Measurements from ENCODE around the gene LYPLAL1.

GRCh38 chr1:219210067-219210466 lies 36.4 kb downstream of the LYPLAL1 start:
- no peak for TF ChIP-seq CTCF (IDR thresholded peaks at IDR 0.05 in 8 of 11, conservative IDR thresholded peaks at IDR 0.05 in 3 of 11)
- no peak for TF ChIP-seq POLR2A (IDR thresholded peaks at IDR 0.05)
- no peak for TF ChIP-seq POLR2AphosphoS5 (IDR thresholded peaks at IDR 0.05)
